Fibroblast of lung (primary cell): ENCODE data around the gene NCOA7. TPM values are rescaled to one million over a fixed set of nuclear protein-coding genes. Genes with fewer than 3 reads are reported as not detected.

Experiments used
- DNase-seq, 2 donors: peaks; one replicate each; pipeline versions ENCODE4 v3.0.0 to v3.0.0-alpha.2; 2010; ENCODE audit warnings: low read depth in 2 of 2
- H2AFZ ChIP-seq: 2 replicates; pipeline ENCODE4 v1.5.1; 2012; ENCODE audit warnings: low read length, control low read depth, inconsistent platforms
- H3K27ac ChIP-seq: 2 replicates; pipeline ENCODE4 v1.5.1; 2011; ENCODE audit warnings: low read length, control low read depth; ENCODE audit not compliant: insufficient read depth
- H3K27me3 ChIP-seq: 2 replicates; pipeline ENCODE4 v1.5.1; 2011; ENCODE audit warnings: mild to moderate bottlenecking, low read length; ENCODE audit not compliant: control insufficient read depth, insufficient read depth
- H3K36me3 ChIP-seq: 2 replicates; pipeline ENCODE4 v1.5.1; 2011; ENCODE audit warnings: low read length; ENCODE audit not compliant: control insufficient read depth, insufficient read depth
- H3K4me1 ChIP-seq: 2 replicates; pipeline ENCODE4 v1.5.1; 2011; ENCODE audit warnings: low read length; ENCODE audit not compliant: control insufficient read depth, insufficient read depth; ENCODE audit errors: extremely low read depth
- H3K4me2 ChIP-seq: 2 replicates; pipeline ENCODE4 v1.5.1; 2011; ENCODE audit warnings: low read length, control low read depth; ENCODE audit not compliant: insufficient read depth; ENCODE audit errors: extremely low read depth
- H3K4me3 ChIP-seq, 4 experiments: fragments of 200-600 bp in 1 of 4; sonication (generic) in 1 of 4; replicated peaks in 1 of 4; 2 replicates each; pipeline ENCODE4 v1.5.1; 2011 to 2016; ENCODE audit warnings: low read length in 4 of 4, low read depth in 3 of 4, mild to moderate bottlenecking in 3 of 4, control low read depth in 2 of 4, inconsistent platforms in 1 of 4, mixed read lengths in 1 of 4; ENCODE audit not compliant: insufficient read depth in 1 of 4; ENCODE audit errors: control extremely low read depth in 1 of 4
- H3K79me2 ChIP-seq: 2 replicates; pipeline ENCODE4 v1.5.1; 2012; ENCODE audit warnings: mild to moderate bottlenecking, low read length, inconsistent platforms; ENCODE audit not compliant: control insufficient read depth, insufficient read depth
- H3K9ac ChIP-seq: 2 replicates; pipeline ENCODE4 v1.5.1; 2011; ENCODE audit warnings: mild to moderate bottlenecking, low read length, control low read depth; ENCODE audit not compliant: insufficient read depth
- H3K9me3 ChIP-seq: 2 replicates; pipeline ENCODE4 v1.5.1; 2012; ENCODE audit warnings: low read depth, low read length; ENCODE audit not compliant: control insufficient read depth, insufficient read depth
- H4K20me1 ChIP-seq: 2 replicates; pipeline ENCODE4 v1.5.1; 2011; ENCODE audit warnings: low read length; ENCODE audit not compliant: control insufficient read depth, insufficient read depth; ENCODE audit errors: extremely low read depth
- EZH2 ChIP-seq: IDR thresholded peaks from 2 replicates; pipeline ENCODE4 v1.5.1; 2012; ENCODE audit warnings: low read length, control low read depth, mild to moderate bottlenecking; ENCODE audit errors: missing control alignments
- polyA plus RNA-seq, 2 donors: library from polyadenylated mRNA; depleted of rRNA in 1 of 2; stranded (reverse) in 1 of 2; unstranded in 1 of 2; fragments of >200 nt; gene quantifications; 2 replicates each; pipeline ENCODE4 v1.2.1, GENCODE V29; 2011 to 2012; ENCODE audit warnings: missing spikeins in 1 of 2
- total RNA-seq: library from RNA; depleted of rRNA; stranded (reverse); fragments of >200 nt; gene quantifications from 2 replicates; pipeline ENCODE4 v1.2.1, GENCODE V29; 2014
- TF ChIP-seq, protein P1 (sequence below), 2 donors: IDR thresholded peaks in 1 of 2; conservative IDR thresholded peaks in 1 of 2; 1 replicate in 1 of 2; 2 replicates in 1 of 2; pipeline ENCODE4 v1.5.1; 2011 to 2012; ENCODE audit warnings: low read length in 2 of 2, control low read depth in 1 of 2, inconsistent platforms in 1 of 2, low read depth in 1 of 2, mild to moderate bottlenecking in 1 of 2

Gene NCOA7
- total and polyA plus RNA-seq, 2 donors (not counting 1 experiment from before 2014, with no cell fraction given) = 13.7 to 49.9 TPM

- Histone ChIP-seq H4K20me1 (no peaks in the 10 kb centered on the region), H3K79me2 (no peaks in the 10 kb centered on the region), H3K27me3 (no peaks in the 10 kb centered on the region), H2AFZ (no peak overlapping the region), H3K36me3 (no peaks in the 10 kb centered on the region), H3K4me3 (no peak overlapping the region), H3K27ac (no peak overlapping the region), H3K4me1 (no peaks in the 10 kb centered on the region), H3K9me3 (no peaks in the 10 kb centered on the region), H3K4me2 (no peak overlapping the region), H3K9ac (no peak overlapping the region)
- DNase-seq = no peak
- TF ChIP-seq EZH2 = no peak
- TF ChIP-seq, protein P1, sequence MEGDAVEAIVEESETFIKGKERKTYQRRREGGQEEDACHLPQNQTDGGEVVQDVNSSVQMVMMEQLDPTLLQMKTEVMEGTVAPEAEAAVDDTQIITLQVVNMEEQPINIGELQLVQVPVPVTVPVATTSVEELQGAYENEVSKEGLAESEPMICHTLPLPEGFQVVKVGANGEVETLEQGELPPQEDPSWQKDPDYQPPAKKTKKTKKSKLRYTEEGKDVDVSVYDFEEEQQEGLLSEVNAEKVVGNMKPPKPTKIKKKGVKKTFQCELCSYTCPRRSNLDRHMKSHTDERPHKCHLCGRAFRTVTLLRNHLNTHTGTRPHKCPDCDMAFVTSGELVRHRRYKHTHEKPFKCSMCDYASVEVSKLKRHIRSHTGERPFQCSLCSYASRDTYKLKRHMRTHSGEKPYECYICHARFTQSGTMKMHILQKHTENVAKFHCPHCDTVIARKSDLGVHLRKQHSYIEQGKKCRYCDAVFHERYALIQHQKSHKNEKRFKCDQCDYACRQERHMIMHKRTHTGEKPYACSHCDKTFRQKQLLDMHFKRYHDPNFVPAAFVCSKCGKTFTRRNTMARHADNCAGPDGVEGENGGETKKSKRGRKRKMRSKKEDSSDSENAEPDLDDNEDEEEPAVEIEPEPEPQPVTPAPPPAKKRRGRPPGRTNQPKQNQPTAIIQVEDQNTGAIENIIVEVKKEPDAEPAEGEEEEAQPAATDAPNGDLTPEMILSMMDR (conservative IDR thresholded peaks at IDR 0.05 in 1 of 2, IDR thresholded peaks at IDR 0.05 in 1 of 2; ENCODE audit: low read depth in 1 of 2, low read length in 2 of 2) = no peak
Measured at GRCh38 chr6:125882243-125882642, 91.5 kb downstream of the NCOA7 start.

GRCh38 chr6:125884634-125885371 lies 94.0 kb downstream of the NCOA7 start:
- no peaks in the 10 kb centered on the region for H3K79me2 ChIP-seq
- no peaks in the 10 kb centered on the region for H3K36me3 ChIP-seq
- DNase-seq = peak in 1 of 2 donors; percentile 17
- no peak overlapping the region for H3K27ac ChIP-seq
- no peak overlapping the region for H2AFZ ChIP-seq
- H3K4me3 ChIP-seq = no peak overlapping the region
- H3K27me3 ChIP-seq = no peaks in the 10 kb centered on the region
- no peak for TF ChIP-seq EZH2
- TF ChIP-seq, protein P1 (conservative IDR thresholded peaks at IDR 0.05 in 1 of 2, IDR thresholded peaks at IDR 0.05 in 1 of 2; ENCODE audit: low read depth in 1 of 2, low read length in 2 of 2) = no peak
- no peaks in the 10 kb centered on the region for H4K20me1 ChIP-seq
- H3K9ac ChIP-seq = no peak overlapping the region
- no peaks in the 10 kb centered on the region for H3K9me3 ChIP-seq
- H3K4me1 ChIP-seq = no peaks in the 10 kb centered on the region
- H3K4me2 ChIP-seq = no peak overlapping the region

DNA sequence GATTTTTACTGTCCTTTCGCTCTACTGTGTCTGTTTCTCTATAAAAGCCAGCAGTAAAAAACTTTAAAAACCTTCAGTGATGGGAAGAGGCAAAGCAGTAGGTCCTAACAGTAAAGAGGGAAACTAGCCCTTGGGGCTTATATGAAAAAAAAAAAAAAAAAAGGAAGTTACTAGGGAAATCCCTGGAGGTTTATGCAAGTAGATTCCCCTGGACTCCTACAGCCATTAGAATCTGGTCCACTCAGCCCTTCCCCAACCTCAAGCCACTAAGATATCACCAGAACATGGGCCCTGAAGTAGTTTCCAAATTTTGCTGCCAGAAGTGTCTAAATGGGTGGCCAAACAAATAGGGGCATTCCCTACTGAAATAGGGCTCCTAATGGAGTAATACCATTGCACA lies 95.3 kb downstream of the NCOA7 start:
- Histone ChIP-seq H2AFZ (no peak overlapping the region), H3K27ac (no peak overlapping the region), H3K79me2 (no peaks in the 10 kb centered on the region), H3K4me2 (no peak overlapping the region), H3K36me3 (no peaks in the 10 kb centered on the region), H3K9ac (no peak overlapping the region), H3K27me3 (no peaks in the 10 kb centered on the region), H4K20me1 (no peaks in the 10 kb centered on the region), H3K4me3 (no peak overlapping the region), H3K9me3 (no peaks in the 10 kb centered on the region), H3K4me1 (no peaks in the 10 kb centered on the region)
- TF ChIP-seq, protein P1 (conservative IDR thresholded peaks at IDR 0.05 in 1 of 2, IDR thresholded peaks at IDR 0.05 in 1 of 2; ENCODE audit: low read depth in 1 of 2, low read length in 2 of 2) = no peak
- no peak for TF ChIP-seq EZH2
- DNase-seq = no peak
